ENCODE results near the gene CYFIP2. TPM values are rescaled to one million over a fixed set of nuclear protein-coding genes. Genes with fewer than 3 reads are reported as not detected.

CYFIP2 gene
- total and polyA plus RNA-seq, 2 of the 8 experiments (the other 6 are each of a cell fraction or from before 2014, with no cell fraction given): 45.1 to 80.6 TPM

GRCh38 chr5:157390551-157391297 lies 124.8 kb downstream of the CYFIP2 start:
- no peak overlapping the region for H3K4ac ChIP-seq (replicated peaks; ENCODE audit: insufficient read length, low read depth, low read length)
- H3K36me3 ChIP-seq (ENCODE audit: control insufficient read depth in 2 of 4, insufficient read depth in 4 of 4, low read length in 3 of 4): peaks cover 0 to 7% (median 3%) of the 10 kb centered on the region in 4 experiments; a peak in 1 of 8 replicates
- no peak overlapping the region for H3K4me3 ChIP-seq (ENCODE audit: extremely low read depth in 1 of 4, insufficient read depth in 2 of 4, low read depth in 3 of 4, low read length in 4 of 4)
- no peak overlapping the region for H3K23ac ChIP-seq (ENCODE audit: insufficient read length)
- H3K9me3 ChIP-seq (ENCODE audit: insufficient read depth in 2 of 2, low read depth in 1 of 2, low read length in 1 of 2): no peaks in the 10 kb centered on the region
- no peak overlapping the region for H3K9ac ChIP-seq (replicated peaks in 1 of 4; ENCODE audit: extremely low read depth in 1 of 4, low read depth in 3 of 4, low read length in 3 of 4)
- no peaks in the 10 kb centered on the region for H4K20me1 ChIP-seq (replicated peaks in 1 of 2; ENCODE audit: control insufficient read depth in 1 of 2, insufficient read depth in 2 of 2, low read length in 2 of 2)
- no peak overlapping the region for H2BK12ac ChIP-seq (ENCODE audit: low read depth, low read length)
- no peak for DNase-seq (ENCODE audit: low read depth in 1 of 2, low spot score in 2 of 2)
- H3K4me1 ChIP-seq (replicated peaks in 1 of 4; ENCODE audit: control insufficient read depth in 3 of 4, insufficient read depth in 4 of 4, low read length in 3 of 4): peaks cover 0 to 3% (median 0%) of the 10 kb centered on the region in 4 experiments; a peak in 3 of 7 replicates
- no peak overlapping the region for H2AFZ ChIP-seq (ENCODE audit: low read length)
- no peak overlapping the region for H4K5ac ChIP-seq (ENCODE audit: insufficient read length, low read depth, low read length)
- H4K91ac ChIP-seq (replicated peaks; ENCODE audit: insufficient read length, low read length): no peak overlapping the region
- H2BK120ac ChIP-seq (replicated peaks; ENCODE audit: low read depth, low read length): no peak overlapping the region
- no peaks in the 10 kb centered on the region for H3K79me1 ChIP-seq (ENCODE audit: low read depth, low read length)
- CTCF ChIA-PET (ENCODE audit: partially characterized antibody): interaction anchor here (0.6 to 1.6 kb wide), 9 partner anchors 9 to 142 kb away, joined by 3 to 6 read pairs (median 3); no protein-coding TSS in a partner anchor
- no peak overlapping the region for H2AK5ac ChIP-seq (ENCODE audit: low read depth, low read length)
- no peak for FAIRE-seq
- no peak overlapping the region; the same call in 1 of the 2 replicates for H2BK5ac ChIP-seq (ENCODE audit: low read depth, low read length)
- no peak overlapping the region for H2BK20ac ChIP-seq (ENCODE audit: low read length)
- POLR2A ChIA-PET (ENCODE audit: partially characterized antibody): no interaction called here
- no peak overlapping the region for H3K14ac ChIP-seq (ENCODE audit: insufficient read length)
- TF ChIP-seq KDM5A (IDR thresholded peaks at IDR 0.05; ENCODE audit: low read length): no peak
- TF ChIP-seq RAD21 (IDR thresholded peaks at IDR 0.05 in 1 of 2, conservative IDR thresholded peaks at IDR 0.05 in 1 of 2; ENCODE audit: low read depth in 2 of 2, low read length in 2 of 2): no peak
- no peak for TF ChIP-seq BACH1 (IDR thresholded peaks at IDR 0.05; ENCODE audit: low read length)
- no peak for TF ChIP-seq SIX5 (IDR thresholded peaks at IDR 0.05; ENCODE audit: low read depth, low read length)
- no peak for TF ChIP-seq POLR2AphosphoS5 (IDR thresholded peaks at IDR 0.05; ENCODE audit: low read depth, low read length)
- TF ChIP-seq SP4 (IDR thresholded peaks at IDR 0.05; ENCODE audit: low read length): no peak
- no peaks in the 10 kb centered on the region for H3K79me2 ChIP-seq (ENCODE audit: control insufficient read depth in 1 of 2, insufficient read depth in 2 of 2, low read length in 2 of 2)
- no peak overlapping the region for H3K18ac ChIP-seq (ENCODE audit: extremely low read depth, low read length)
- no peak overlapping the region for H3K4me2 ChIP-seq (ENCODE audit: insufficient read depth in 1 of 2, low read depth in 2 of 2, low read length in 2 of 2)
- H4K8ac ChIP-seq (ENCODE audit: extremely low read depth, insufficient read depth, low read length): no peak overlapping the region
- H3K56ac ChIP-seq (replicated peaks; ENCODE audit: insufficient read length, low read depth, low read length): no peak overlapping the region
- H3K27me3 ChIP-seq (replicated peaks in 1 of 4; ENCODE audit: control insufficient read depth in 3 of 4, extremely low read depth in 1 of 4, insufficient read depth in 3 of 4, low read length in 3 of 4): no peaks in the 10 kb centered on the region
- H2BK15ac ChIP-seq (ENCODE audit: low read length): no peak overlapping the region
- no peaks in the 10 kb centered on the region for H3K23me2 ChIP-seq (ENCODE audit: low read depth, low read length)
- no peak overlapping the region for H3K27ac ChIP-seq (ENCODE audit: low read depth, low read length)
- 94% methylated on average over 15 of the region's 15 CpGs; no CpG with 5 or more reads in 1 of the 2 experiments for WGBS, 2 experiments (ENCODE audit: extremely low coverage in 1 of 2, insufficient coverage in 1 of 2, insufficient read length in 1 of 2, insufficient replicate concordance in 2 of 2, low coverage in 1 of 2, low lambda C conversion rate in 2 of 2, missing lambda C conversion rate in 1 of 2)

Measured in H1 (cell line).